HG03025 (cell line): Measurements from ENCODE around the gene FPR2.

Source experiments
- ATAC-seq: cut with Tn5 transposase; IDR thresholded peaks from one replicate; pipeline ENCODE4 v1.9.1; 2021; ENCODE audit warnings: mild to moderate bottlenecking, moderate library complexity; ENCODE audit not compliant: unreplicated experiment, low FRiP score

Gene FPR2

GRCh38 chr19:51780270-51780669 is 19.3 kb downstream of the FPR2 start:
- no peak for ATAC-seq

DNA sequence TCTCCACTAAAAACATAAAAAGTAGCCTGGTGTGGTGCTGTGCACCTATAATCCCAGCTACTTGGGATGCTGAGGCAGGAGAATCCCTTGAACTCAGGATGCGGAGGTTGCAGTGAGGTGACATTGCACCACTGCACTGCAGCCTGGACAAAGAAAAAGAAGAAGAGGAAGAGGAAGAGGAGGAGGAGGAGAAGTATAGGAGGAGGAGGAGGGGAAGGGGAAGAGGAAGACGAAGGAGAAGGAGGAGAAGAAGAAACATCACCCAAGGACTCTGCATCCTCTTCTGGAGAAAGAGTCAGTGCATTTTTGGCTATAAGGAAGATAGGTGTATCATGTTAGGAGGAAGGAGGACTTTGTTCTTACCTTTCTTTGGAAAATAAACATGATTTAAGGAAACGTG is 21.0 kb downstream of the FPR2 start:
- no peak for ATAC-seq

- no peak for ATAC-seq
Observed at GRCh38 chr19:51783372-51783771, 22.4 kb downstream of the FPR2 start.

- no peak for ATAC-seq
Observed at GRCh38 chr19:51784109-51784785, 23.3 kb downstream of the FPR2 start.

GRCh38 chr19:51784922-51785690 is 24.1 kb downstream of the FPR2 start:
- ATAC-seq = no peak

- ATAC-seq = no peak
Observed at GRCh38 chr19:51786646-51787494, 25.9 kb downstream of the FPR2 start.

DNA sequence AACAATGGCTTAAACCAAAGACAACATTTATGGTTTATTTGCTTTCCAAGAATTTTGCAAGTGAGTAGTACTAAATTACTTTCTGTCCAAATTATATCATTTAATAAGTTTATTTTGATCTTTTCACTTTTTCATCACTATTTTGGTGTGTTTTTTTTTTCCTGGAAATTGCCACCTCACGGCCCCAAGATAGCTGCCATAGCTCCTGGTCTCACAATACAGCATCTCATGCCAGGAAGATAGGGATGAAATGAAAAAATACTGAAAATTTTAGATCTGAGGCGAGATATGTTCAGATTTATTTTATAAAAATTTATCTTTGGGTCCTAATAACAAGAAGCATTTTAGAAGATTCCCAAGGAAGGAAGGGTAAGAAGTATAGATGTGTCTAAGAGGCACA is 27.0 kb downstream of the FPR2 start:
- ATAC-seq = no peak

- ATAC-seq = no peak
Observed at GRCh38 chr19:51789061-51789795, 28.2 kb downstream of the FPR2 start.

GRCh38 chr19:51792932-51793331 is 32.0 kb downstream of the FPR2 start:
- no peak for ATAC-seq

GRCh38 chr19:51793994-51794393 is 33.0 kb downstream of the FPR2 start:
- no peak for ATAC-seq

DNA sequence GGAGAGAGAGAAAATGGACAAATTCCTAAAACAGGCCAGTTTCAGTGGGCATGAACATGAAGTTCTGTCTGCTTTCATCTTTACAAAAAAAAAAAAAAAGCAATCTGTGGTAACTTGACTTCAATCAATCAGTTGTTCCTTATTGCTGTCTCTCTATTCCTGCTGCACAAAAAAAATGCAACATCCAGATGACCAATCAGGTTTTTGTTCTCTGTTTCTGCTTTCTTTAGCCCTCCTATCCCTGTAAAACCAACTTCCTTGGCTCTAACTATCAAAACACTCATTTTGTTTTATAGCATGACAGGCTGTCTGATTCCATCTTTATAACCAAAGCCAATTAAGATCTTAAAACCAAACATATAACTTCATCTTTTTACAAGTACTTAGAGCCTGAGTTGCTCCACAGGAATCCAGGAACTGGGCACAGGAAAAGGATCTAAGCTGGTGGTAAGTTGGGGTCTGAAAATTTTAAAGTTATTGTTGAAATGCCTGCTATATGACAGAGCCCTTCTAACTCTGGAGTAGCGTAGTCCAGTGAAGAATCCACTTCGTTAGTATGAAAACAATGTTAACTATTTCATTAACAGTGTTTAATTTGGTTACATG is 34.0 kb downstream of the FPR2 start, which contains the start of gene FPR3:
FPR3 (plus strand) TSS at position 273 of the 606 bp plus-strand sequence. CDS start 28,592 bp downstream, outside the sequence.
- ATAC-seq = no peak

GRCh38 chr19:51796195-51796679 is 35.3 kb downstream of the FPR2 start:
- no peak for ATAC-seq

- no peak for ATAC-seq
Observed at GRCh38 chr19:51797480-51797879, 36.5 kb downstream of the FPR2 start.

- no peak for ATAC-seq
Observed at GRCh38 chr19:51798062-51798461, 37.1 kb downstream of the FPR2 start.

- no peak for ATAC-seq
Observed at GRCh38 chr19:51799034-51799773, 38.2 kb downstream of the FPR2 start.

DNA sequence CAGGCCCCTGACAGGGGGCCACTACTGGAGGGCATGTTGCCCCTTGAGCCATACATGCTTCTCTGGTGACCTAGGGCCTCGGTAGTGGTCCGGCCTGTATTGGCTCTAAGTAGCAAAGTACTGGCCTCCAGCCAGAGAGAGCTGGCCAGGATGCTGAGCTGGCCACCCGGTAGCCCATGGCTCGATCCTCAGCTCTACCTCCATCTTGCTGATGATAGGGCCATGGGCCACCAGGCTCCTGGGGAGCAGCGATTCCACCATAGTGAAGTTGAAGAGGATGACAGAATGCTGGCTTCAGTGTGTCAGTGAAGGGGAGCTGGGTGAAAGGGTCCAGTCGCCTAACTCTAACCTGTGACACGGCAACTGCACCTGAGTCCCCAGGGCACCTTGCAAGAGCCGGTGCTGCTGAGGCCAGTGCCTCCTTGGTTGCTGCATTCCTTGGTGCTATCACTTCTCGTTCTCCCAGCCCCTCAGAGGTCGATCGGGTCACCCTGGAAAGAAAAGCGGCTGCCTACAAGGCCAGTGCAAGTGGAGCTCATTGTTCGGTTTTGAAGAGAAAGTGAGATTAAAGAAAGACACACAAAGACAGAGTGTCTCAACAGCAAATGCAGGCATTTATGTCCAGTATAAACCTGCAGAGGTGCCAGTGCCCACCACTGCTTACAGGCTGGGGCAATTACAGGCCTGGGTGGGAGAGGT is 38.9 kb downstream of the FPR2 start:
- no peak for ATAC-seq

GRCh38 chr19:51800473-51801244 is 39.7 kb downstream of the FPR2 start:
- no peak for ATAC-seq

GRCh38 chr19:51802775-51803174 is 41.8 kb downstream of the FPR2 start:
- no peak for ATAC-seq
